Activated T-helper 2 cell treated with anti-CD3 and anti-CD28 coated beads, Interferon-gamma antibody, Interleukin-2, Interleukin-4, amounts not matched to agents 10 μg/mL and 5 μg/mL and 100 μg/mL, durations not matched to agents 14 hours and 24 hours and 36 hours (primary cell): ENCODE measurements around the gene PPFIA1. TPM values are rescaled to one million over a fixed set of nuclear protein-coding genes. Genes with fewer than 3 reads are reported as not detected.

Experiments used
- DNase-seq: peaks from one replicate; pipeline ENCODE4 v3.0.0; 2021; ENCODE audit warnings: low spot score
- H3K27ac Mint-ChIP-seq: one replicate; pipeline ENCODE4 v1.8.0; 2021; ENCODE audit warnings: mixed read lengths
- H3K27me3 Mint-ChIP-seq: one replicate; pipeline ENCODE4 v1.8.0; 2021; ENCODE audit warnings: low read depth, mixed read lengths
- H3K36me3 Mint-ChIP-seq: one replicate; pipeline ENCODE4 v1.8.0; 2021; ENCODE audit warnings: low read depth, mixed read lengths
- H3K4me1 Mint-ChIP-seq: one replicate; pipeline ENCODE4 v1.8.0; 2021; ENCODE audit warnings: low read depth, mixed read lengths
- H3K4me3 Mint-ChIP-seq: one replicate; pipeline ENCODE4 v1.8.0; 2021; ENCODE audit warnings: low read depth, mild to moderate bottlenecking, moderate library complexity, mixed read lengths
- H3K9me3 Mint-ChIP-seq: one replicate; pipeline ENCODE4 v1.8.0; 2021; ENCODE audit warnings: mixed read lengths
- intact Hi-C: fragments of 100-400 bp; cut with micrococcal nuclease; formaldehyde crosslinking; loops from one replicate; pipeline ENCODE4 v1.15.1; 2023
- total RNA-seq: library from RNA; stranded (reverse); gene quantifications from 2 replicates; pipeline ENCODE4 v1.2.3, GENCODE V29; 2022

PPFIA1 gene
- total RNA-seq, 1 donor from 2014 or later: 47.1 TPM

GRCh38 chr11:70423523-70424505 lies 153.3 kb downstream of the PPFIA1 start:
- intact Hi-C loops: no loop called here
- H3K4me1 Mint-ChIP-seq: peaks cover 5% of the 10 kb centered on the region
- no peak for DNase-seq
- no peak overlapping the region for H3K4me3 Mint-ChIP-seq
- no peaks in the 10 kb centered on the region for H3K9me3 Mint-ChIP-seq
- no peak overlapping the region for H3K27ac Mint-ChIP-seq
- no peaks in the 10 kb centered on the region for H3K36me3 Mint-ChIP-seq
- H3K27me3 Mint-ChIP-seq: no peaks in the 10 kb centered on the region

GRCh38 chr11:70424765-70425344 lies 154.4 kb downstream of the PPFIA1 start:
- Mint-ChIP-seq H3K36me3 (no peaks in the 10 kb centered on the region), H3K9me3 (no peaks in the 10 kb centered on the region), H3K4me1 (peaks cover 5% of the 10 kb centered on the region), H3K27me3 (no peaks in the 10 kb centered on the region), H3K27ac (no peak overlapping the region), H3K4me3 (no peak overlapping the region)
- no peak for DNase-seq
- intact Hi-C loops: no loop called here

GRCh38 chr11:70427436-70427835 lies 156.9 kb downstream of the PPFIA1 start:
- H3K27me3 Mint-ChIP-seq: no peaks in the 10 kb centered on the region
- H3K4me1 Mint-ChIP-seq: peaks cover 5% of the 10 kb centered on the region
- no peaks in the 10 kb centered on the region for H3K9me3 Mint-ChIP-seq
- H3K4me3 Mint-ChIP-seq: no peak overlapping the region
- no peak for DNase-seq
- intact Hi-C loops: no loop called here
- no peaks in the 10 kb centered on the region for H3K36me3 Mint-ChIP-seq
- no peak overlapping the region for H3K27ac Mint-ChIP-seq

- Mint-ChIP-seq H3K9me3 (no peaks in the 10 kb centered on the region), H3K36me3 (no peaks in the 10 kb centered on the region), H3K27me3 (no peaks in the 10 kb centered on the region), H3K4me3 (no peak overlapping the region), H3K4me1 (peaks cover 5% of the 10 kb centered on the region), H3K27ac (no peak overlapping the region)
- intact Hi-C loops: no loop called here
- DNase-seq: no peak
Observed at GRCh38 chr11:70428701-70429427, 158.4 kb downstream of the PPFIA1 start.

- H3K4me1 Mint-ChIP-seq: peaks cover 2% of the 10 kb centered on the region
- H3K36me3 Mint-ChIP-seq: no peaks in the 10 kb centered on the region
- no peaks in the 10 kb centered on the region for H3K27me3 Mint-ChIP-seq
- H3K9me3 Mint-ChIP-seq: no peaks in the 10 kb centered on the region
- intact Hi-C loops: no loop called here
- no peak overlapping the region for H3K4me3 Mint-ChIP-seq
- H3K27ac Mint-ChIP-seq: no peak overlapping the region
- no peak for DNase-seq
Observed at GRCh38 chr11:70429428-70429705, 158.9 kb downstream of the PPFIA1 start.

- H3K36me3 Mint-ChIP-seq: no peaks in the 10 kb centered on the region
- H3K27ac Mint-ChIP-seq: no peak overlapping the region
- no peaks in the 10 kb centered on the region for H3K9me3 Mint-ChIP-seq
- no peaks in the 10 kb centered on the region for H3K4me1 Mint-ChIP-seq
- no peaks in the 10 kb centered on the region for H3K27me3 Mint-ChIP-seq
- DNase-seq: no peak
- intact Hi-C loops: no loop called here
- H3K4me3 Mint-ChIP-seq: no peak overlapping the region
Observed at GRCh38 chr11:70429724-70430521, 159.4 kb downstream of the PPFIA1 start.

GRCh38 chr11:70430671-70431574 lies 160.4 kb downstream of the PPFIA1 start:
- DNase-seq: no peak
- H3K27ac Mint-ChIP-seq: no peak overlapping the region
- no peaks in the 10 kb centered on the region for H3K36me3 Mint-ChIP-seq
- no peaks in the 10 kb centered on the region for H3K4me1 Mint-ChIP-seq
- H3K9me3 Mint-ChIP-seq: no peaks in the 10 kb centered on the region
- intact Hi-C loops: no loop called here
- no peaks in the 10 kb centered on the region for H3K27me3 Mint-ChIP-seq
- no peak overlapping the region for H3K4me3 Mint-ChIP-seq

- intact Hi-C loops: no loop called here
- Mint-ChIP-seq H3K9me3 (no peaks in the 10 kb centered on the region), H3K4me1 (no peaks in the 10 kb centered on the region), H3K36me3 (no peaks in the 10 kb centered on the region), H3K4me3 (no peak overlapping the region), H3K27ac (no peak overlapping the region), H3K27me3 (no peaks in the 10 kb centered on the region)
- no peak for DNase-seq
Observed at GRCh38 chr11:70431611-70432010, 161.1 kb downstream of the PPFIA1 start.

GRCh38 chr11:70432065-70432464 lies 161.6 kb downstream of the PPFIA1 start:
- Mint-ChIP-seq H3K4me1 (no peaks in the 10 kb centered on the region), H3K27ac (no peak overlapping the region), H3K27me3 (no peaks in the 10 kb centered on the region), H3K9me3 (no peaks in the 10 kb centered on the region), H3K4me3 (no peak overlapping the region), H3K36me3 (no peaks in the 10 kb centered on the region)
- no peak for DNase-seq
- intact Hi-C loops: no loop called here

- no peak for DNase-seq
- H3K36me3 Mint-ChIP-seq: no peaks in the 10 kb centered on the region
- no peaks in the 10 kb centered on the region for H3K27me3 Mint-ChIP-seq
- intact Hi-C loops: no loop called here
- H3K27ac Mint-ChIP-seq: no peak overlapping the region
- no peaks in the 10 kb centered on the region for H3K4me1 Mint-ChIP-seq
- no peaks in the 10 kb centered on the region for H3K9me3 Mint-ChIP-seq
- no peak overlapping the region for H3K4me3 Mint-ChIP-seq
Observed at GRCh38 chr11:70432580-70432979, 162.1 kb downstream of the PPFIA1 start.

GRCh38 chr11:70433038-70433437 lies 162.5 kb downstream of the PPFIA1 start:
- DNase-seq: no peak
- Mint-ChIP-seq H3K4me3 (no peak overlapping the region), H3K36me3 (no peaks in the 10 kb centered on the region), H3K27me3 (no peaks in the 10 kb centered on the region), H3K4me1 (no peaks in the 10 kb centered on the region), H3K9me3 (no peaks in the 10 kb centered on the region), H3K27ac (no peak overlapping the region)
- intact Hi-C loops: no loop called here

- H3K27ac Mint-ChIP-seq: no peak overlapping the region
- no peak for DNase-seq
- H3K36me3 Mint-ChIP-seq: no peaks in the 10 kb centered on the region
- no peaks in the 10 kb centered on the region for H3K27me3 Mint-ChIP-seq
- no peak overlapping the region for H3K4me3 Mint-ChIP-seq
- intact Hi-C loops: no loop called here
- H3K9me3 Mint-ChIP-seq: no peaks in the 10 kb centered on the region
- no peaks in the 10 kb centered on the region for H3K4me1 Mint-ChIP-seq
Observed at GRCh38 chr11:70433526-70433925, 163.0 kb downstream of the PPFIA1 start.
